HEK293 (cell line): ENCODE data around the gene LAMA2.

Experiments
- CTCF ChIA-PET: fragments of 350-600 bp; formaldehyde crosslinking; extraction: SDS; loops from one replicate; lab custom pipeline; 2021; ENCODE audit warnings: antibody characterized with exemption; lab: Yijun Ruan, JAX
- POLR2A ChIA-PET: fragments of 300-600 bp; formaldehyde crosslinking; extraction: SDS; loops from one replicate; lab custom pipeline; 2020; ENCODE audit warnings: antibody characterized with exemption, inconsistent platforms; lab: Yijun Ruan, JAX
- H3K27ac ChIP-seq: fragments of 200-500 bp; sonication (Bioruptor generic); 2 replicates; pipeline ENCODE4 v1.5.1; 2014; ENCODE audit warnings: low read depth, low read length, control low read depth, inconsistent platforms; ENCODE audit errors: extremely low read depth
- H3K36me3 ChIP-seq, 2 experiments: fragments of 200-500 bp in 1 of 2; sonication (Bioruptor generic) in 1 of 2; 1 replicate in 1 of 2; 2 replicates in 1 of 2; pipeline ENCODE4 v1.5.1; 2014 to 2017; ENCODE audit warnings: inconsistent platforms in 2 of 2, low read length in 2 of 2; ENCODE audit not compliant: control insufficient read depth in 2 of 2, insufficient read depth in 1 of 2
- H3K4me1 ChIP-seq: fragments of 200-500 bp; sonication (Bioruptor generic); 2 replicates; pipeline ENCODE4 v1.5.1; 2014; ENCODE audit warnings: mild to moderate bottlenecking, low read length, inconsistent platforms; ENCODE audit not compliant: control insufficient read depth, insufficient read depth
- H3K4me3 ChIP-seq: 2 replicates; pipeline ENCODE4 v1.5.1; 2011; ENCODE audit warnings: low read depth, mild to moderate bottlenecking, control low read depth, low read length, moderate library complexity
- H3K9me3 ChIP-seq: fragments of 200-500 bp; sonication (Bioruptor generic); 2 replicates; pipeline ENCODE4 v1.5.1; 2014; ENCODE audit warnings: low read depth, low read length, inconsistent platforms; ENCODE audit not compliant: control insufficient read depth, insufficient read depth
- BCL11A ChIP-seq: fragments of 450-650 bp; formaldehyde crosslinking; IDR thresholded peaks from 2 replicates; pipeline ENCODE4 v1.5.1; 2016; ENCODE audit warnings: low read depth, missing biosample characterization, missing genetic modification characterization
- BCL11B ChIP-seq: fragments of 450-650 bp; formaldehyde crosslinking; IDR thresholded peaks from 2 replicates; pipeline ENCODE4 v1.5.1; 2016; ENCODE audit warnings: low read depth, missing biosample characterization, missing genetic modification characterization
- GLIS1 ChIP-seq: fragments of 450-650 bp; formaldehyde crosslinking; IDR thresholded peaks from 2 replicates; pipeline ENCODE4 v1.5.1; 2016; ENCODE audit warnings: missing biosample characterization, missing genetic modification characterization
- KLF17 ChIP-seq: fragments of 450-650 bp; formaldehyde crosslinking; IDR thresholded peaks from 2 replicates; pipeline ENCODE4 v1.5.1; 2016; ENCODE audit warnings: missing biosample characterization, missing genetic modification characterization
- OSR2 ChIP-seq: fragments of 450-650 bp; formaldehyde crosslinking; IDR thresholded peaks from 2 replicates; pipeline ENCODE4 v1.5.1; 2016; ENCODE audit warnings: missing biosample characterization, missing genetic modification characterization
- PRDM4 ChIP-seq: fragments of 450-650 bp; formaldehyde crosslinking; IDR thresholded peaks from 2 replicates; pipeline ENCODE4 v1.5.1; 2017; ENCODE audit warnings: missing biosample characterization, missing genetic modification characterization
- SCRT1 ChIP-seq: fragments of 450-650 bp; formaldehyde crosslinking; IDR thresholded peaks from 2 replicates; pipeline ENCODE4 v1.5.1; 2016; ENCODE audit warnings: missing biosample characterization, missing genetic modification characterization, borderline replicate concordance
- SETDB1 ChIP-seq: IDR thresholded peaks from one replicate; pipeline ENCODE4 v1.6.1; 2017; ENCODE audit warnings: mild to moderate bottlenecking, low read length, moderate library complexity, mixed read lengths; ENCODE audit not compliant: insufficient read length
- ZBTB1 ChIP-seq: fragments of 450-650 bp; formaldehyde crosslinking; IDR thresholded peaks from 2 replicates; pipeline ENCODE4 v1.5.1; 2016; ENCODE audit warnings: missing biosample characterization, missing genetic modification characterization
- ZBTB17 ChIP-seq: fragments of 450-650 bp; formaldehyde crosslinking; IDR thresholded peaks from 2 replicates; pipeline ENCODE4 v1.5.1; 2016; ENCODE audit warnings: missing biosample characterization, missing genetic modification characterization
- ZEB2 ChIP-seq: fragments of 450-650 bp; formaldehyde crosslinking; IDR thresholded peaks from 2 replicates; pipeline ENCODE4 v1.5.1; 2016; ENCODE audit warnings: missing biosample characterization, missing genetic modification characterization
- ZIC2 ChIP-seq: fragments of 450-650 bp; formaldehyde crosslinking; IDR thresholded peaks from 2 replicates; pipeline ENCODE4 v1.5.1; 2016; ENCODE audit warnings: missing biosample characterization, missing genetic modification characterization
- ZNF157 ChIP-seq: fragments of 450-650 bp; formaldehyde crosslinking; IDR thresholded peaks from 2 replicates; pipeline ENCODE4 v1.5.1; 2016; ENCODE audit warnings: missing biosample characterization, missing genetic modification characterization
- ZNF184 ChIP-seq: fragments of 450-650 bp; IDR thresholded peaks from 2 replicates; pipeline ENCODE4 v1.5.1; 2018; ENCODE audit warnings: missing biosample characterization, mild to moderate bottlenecking, missing genetic modification characterization
- ZNF202 ChIP-seq: fragments of 450-650 bp; formaldehyde crosslinking; IDR thresholded peaks from 2 replicates; pipeline ENCODE4 v1.5.1; 2016; ENCODE audit warnings: missing biosample characterization, missing genetic modification characterization, borderline replicate concordance
- ZNF214 ChIP-seq: fragments of 450-650 bp; formaldehyde crosslinking; IDR thresholded peaks from 2 replicates; pipeline ENCODE4 v1.5.1; 2017; ENCODE audit warnings: missing biosample characterization, mild to moderate bottlenecking, missing genetic modification characterization, borderline replicate concordance
- ZNF362 ChIP-seq: fragments of 450-650 bp; formaldehyde crosslinking; IDR thresholded peaks from 2 replicates; pipeline ENCODE4 v1.5.1; 2016; ENCODE audit warnings: missing biosample characterization, missing genetic modification characterization
- ZNF404 ChIP-seq: fragments of 450-650 bp; formaldehyde crosslinking; IDR thresholded peaks from 2 replicates; pipeline ENCODE4 v1.5.1; 2017; ENCODE audit warnings: missing biosample characterization, missing genetic modification characterization
- ZNF423 ChIP-seq: fragments of 450-650 bp; formaldehyde crosslinking; IDR thresholded peaks from 2 replicates; pipeline ENCODE4 v1.5.1; 2016; ENCODE audit warnings: missing biosample characterization, missing genetic modification characterization
- ZNF426 ChIP-seq: fragments of 450-650 bp; formaldehyde crosslinking; IDR thresholded peaks from 2 replicates; pipeline ENCODE4 v1.5.1; 2017; ENCODE audit warnings: missing biosample characterization, missing genetic modification characterization, mild to moderate bottlenecking, inconsistent platforms, moderate library complexity
- ZNF433 ChIP-seq: fragments of 450-650 bp; formaldehyde crosslinking; IDR thresholded peaks from 2 replicates; pipeline ENCODE4 v1.5.1; 2016; ENCODE audit warnings: missing biosample characterization, missing genetic modification characterization, low read depth
- ZNF473 ChIP-seq: fragments of 450-650 bp; formaldehyde crosslinking; IDR thresholded peaks from 2 replicates; pipeline ENCODE4 v1.5.1; 2017; ENCODE audit warnings: missing biosample characterization, missing genetic modification characterization
- ZNF501 ChIP-seq: fragments of 450-650 bp; formaldehyde crosslinking; IDR thresholded peaks from 2 replicates; pipeline ENCODE4 v1.5.1; 2016; ENCODE audit warnings: missing biosample characterization, missing genetic modification characterization
- ZNF521 ChIP-seq: fragments of 450-650 bp; formaldehyde crosslinking; IDR thresholded peaks from 2 replicates; pipeline ENCODE4 v1.5.1; 2017; ENCODE audit warnings: missing biosample characterization, mild to moderate bottlenecking, missing genetic modification characterization
- ZNF529 ChIP-seq: fragments of 450-650 bp; formaldehyde crosslinking; IDR thresholded peaks from 2 replicates; pipeline ENCODE4 v1.5.1; 2017; ENCODE audit warnings: missing genetic modification characterization, missing biosample characterization; ENCODE audit not compliant: insufficient replicate concordance
- ZNF639 ChIP-seq: fragments of 450-650 bp; formaldehyde crosslinking; IDR thresholded peaks from 2 replicates; pipeline ENCODE4 v1.5.1; 2016; ENCODE audit warnings: missing biosample characterization, missing genetic modification characterization
- ZNF660 ChIP-seq: fragments of 450-650 bp; IDR thresholded peaks from 2 replicates; pipeline ENCODE4 v1.5.1; 2018; ENCODE audit warnings: missing biosample characterization, mild to moderate bottlenecking, missing genetic modification characterization
- ZNF664 ChIP-seq: fragments of 450-650 bp; formaldehyde crosslinking; IDR thresholded peaks from 2 replicates; pipeline ENCODE4 v1.5.1; 2016; ENCODE audit warnings: missing biosample characterization, missing genetic modification characterization
- ZNF776 ChIP-seq: fragments of 450-650 bp; formaldehyde crosslinking; IDR thresholded peaks from 2 replicates; pipeline ENCODE4 v1.5.0; 2017; ENCODE audit warnings: missing biosample characterization, missing genetic modification characterization, borderline replicate concordance

LAMA2 gene

GRCh38 chr6:128964233-128964755, 81.4 kb downstream of the LAMA2 start:
- Histone ChIP-seq H3K27ac (no peak overlapping the region), H3K4me1 (no peaks in the 10 kb centered on the region), H3K4me3 (no peak overlapping the region), H3K9me3 (no peaks in the 10 kb centered on the region), H3K36me3 (no peaks in the 10 kb centered on the region)
- ChIA-PET POLR2A (no interaction called here), CTCF (no interaction called here)
- TF ChIP-seq SCRT1 (no peak), ZNF639 (tag by site-specific recombination) (no peak), ZNF362 (tag by site-specific recombination) (no peak), ZNF433 (tag by site-specific recombination) (no peak), ZNF426 (tag by site-specific recombination) (no peak), BCL11B (tag by site-specific recombination) (no peak), ZNF521 (tag by site-specific recombination) (no peak), ZBTB17 (no peak), ZNF660 (tag by site-specific recombination) (no peak), ZNF501 (no peak), ZNF202 (tag by site-specific recombination) (no peak), PRDM4 (tag by site-specific recombination) (no peak), GLIS1 (tag by site-specific recombination) (no peak), ZIC2 (no peak), ZNF157 (tag by site-specific recombination) (no peak), ZNF214 (no peak), ZNF473 (tag by site-specific recombination) (no peak)

- H3K9me3 ChIP-seq = no peaks in the 10 kb centered on the region
- no peaks in the 10 kb centered on the region for H3K36me3 ChIP-seq
- POLR2A ChIA-PET = no interaction called here
- CTCF ChIA-PET = no interaction called here
- no peaks in the 10 kb centered on the region for H3K4me1 ChIP-seq
- H3K27ac ChIP-seq = no peak overlapping the region
- H3K4me3 ChIP-seq = no peak overlapping the region
- no peak for TF ChIP-seq SETDB1
- TF ChIP-seq ZNF404 (tag by site-specific recombination) = no peak
- no peak for TF ChIP-seq ZNF529 (tag by site-specific recombination)
- TF ChIP-seq ZEB2 (tag by site-specific recombination) = no peak
- TF ChIP-seq BCL11A (tag by site-specific recombination) = no peak
- no peak for TF ChIP-seq OSR2
- TF ChIP-seq ZNF776 = no peak
- TF ChIP-seq ZNF157 (tag by site-specific recombination) = no peak
- TF ChIP-seq ZNF184 (tag by site-specific recombination) = no peak
- TF ChIP-seq KLF17 (tag by site-specific recombination) = no peak
- TF ChIP-seq ZNF202 (tag by site-specific recombination) = no peak
- no peak for TF ChIP-seq ZNF664 (tag by site-specific recombination)
- no peak for TF ChIP-seq ZNF423 (tag by site-specific recombination)
- TF ChIP-seq ZBTB1 (tag by site-specific recombination) = no peak
- TF ChIP-seq, all 188 proteins: peak for 0
Measured at GRCh38 chr6:128964771-128965170, 81.8 kb downstream of the LAMA2 start.
